ENCODE measurements around the gene C6orf120.

C6orf120 gene

GRCh38 chr6:169701954-169702839 lies at the start of gene C6orf120, which contains the start of gene WDR27:
Gene C6orf120, plus strand, starts transcription at chr6:169702126. Its CDS starts 334 bp downstream, at chr6:169702460.
Gene WDR27, minus strand, starts transcription at chr6:169702029. Its CDS starts 13,024 bp downstream, at chr6:169689005.
- DNase-seq (ENCODE audit: low spot score): peak; percentile 97

DNA sequence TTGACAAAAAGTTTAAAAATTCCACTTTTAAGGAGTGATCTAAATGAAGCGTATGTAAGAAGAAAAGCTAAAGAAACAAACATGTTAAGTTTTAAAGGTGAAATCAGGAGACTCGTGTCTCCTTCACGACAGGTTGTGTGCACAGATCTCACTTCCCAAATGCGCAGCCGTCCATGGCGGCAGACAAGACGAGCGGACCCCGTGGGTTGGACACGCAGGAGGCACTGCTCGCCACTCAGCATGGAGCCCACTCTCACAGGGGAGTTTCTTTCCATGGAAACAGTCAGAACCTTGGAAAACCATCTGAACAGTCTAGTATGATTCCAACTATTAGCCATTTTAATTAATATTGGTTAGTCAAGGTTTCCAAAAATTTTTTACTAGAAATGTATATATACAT lies 49.0 kb upstream of the C6orf120 start:
- no peak for DNase-seq (ENCODE audit: low spot score)

DNA sequence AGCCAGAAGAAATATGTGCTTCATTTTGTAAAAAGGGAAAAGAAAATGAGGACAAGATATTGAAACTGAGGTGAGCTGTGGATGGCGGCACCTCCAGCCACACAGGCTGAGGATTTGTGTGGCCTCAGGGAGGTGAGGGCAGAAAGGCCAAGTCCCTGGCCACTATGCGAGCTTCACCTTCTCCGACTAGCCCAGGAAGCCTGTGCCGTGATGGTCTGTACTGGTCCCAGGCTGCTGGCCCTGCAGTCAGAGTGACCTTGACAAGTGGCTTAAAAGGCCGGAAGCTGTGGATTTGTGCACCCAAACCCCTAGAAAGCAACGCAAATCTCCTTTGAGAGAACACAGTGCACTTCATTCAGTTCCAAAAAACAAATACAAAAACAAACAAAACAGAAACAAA lies 48.2 kb upstream of the C6orf120 start:
- no peak for DNase-seq (ENCODE audit: low spot score)

DNA sequence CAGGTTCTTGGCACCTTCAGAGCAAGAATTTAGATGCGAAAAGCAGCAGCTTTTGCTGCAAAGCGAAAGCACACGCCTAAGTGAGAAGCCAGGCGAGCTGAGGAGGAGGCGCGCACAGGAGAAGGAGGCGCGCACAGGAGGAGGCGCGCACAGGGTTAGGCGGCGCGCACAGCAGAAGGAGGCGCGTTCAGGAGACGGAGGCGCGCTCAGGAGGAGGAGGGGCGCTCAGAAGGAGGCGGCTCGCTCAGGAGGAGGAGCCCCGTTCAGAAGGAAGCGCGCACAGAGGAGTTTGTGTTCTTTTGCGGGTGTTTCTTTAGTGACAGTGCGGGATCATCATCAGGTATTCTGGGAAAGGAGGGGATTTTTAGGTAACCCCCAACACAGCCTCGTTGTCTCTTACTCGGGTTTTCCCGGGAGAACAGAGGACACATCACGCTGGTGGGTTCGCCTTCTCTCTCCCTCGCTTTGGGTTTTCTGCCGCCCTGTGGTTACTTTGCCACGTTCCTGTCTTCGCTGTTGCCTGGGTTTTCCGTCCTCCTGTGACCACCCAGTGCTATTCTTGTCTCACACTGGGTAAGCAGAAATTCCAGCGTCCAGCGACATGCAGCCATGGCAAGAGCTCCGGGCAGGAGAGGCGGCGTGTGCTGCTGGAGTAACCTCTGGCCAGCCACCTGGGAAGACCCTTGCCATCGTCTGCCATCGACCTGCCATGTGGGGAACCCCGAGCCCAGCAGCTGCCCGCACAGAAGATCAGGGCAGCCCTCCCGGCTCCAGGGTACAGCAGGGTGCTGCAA lies 47.1 kb upstream of the C6orf120 start:
- peak; percentile 63 for DNase-seq (ENCODE audit: low spot score)

DNA sequence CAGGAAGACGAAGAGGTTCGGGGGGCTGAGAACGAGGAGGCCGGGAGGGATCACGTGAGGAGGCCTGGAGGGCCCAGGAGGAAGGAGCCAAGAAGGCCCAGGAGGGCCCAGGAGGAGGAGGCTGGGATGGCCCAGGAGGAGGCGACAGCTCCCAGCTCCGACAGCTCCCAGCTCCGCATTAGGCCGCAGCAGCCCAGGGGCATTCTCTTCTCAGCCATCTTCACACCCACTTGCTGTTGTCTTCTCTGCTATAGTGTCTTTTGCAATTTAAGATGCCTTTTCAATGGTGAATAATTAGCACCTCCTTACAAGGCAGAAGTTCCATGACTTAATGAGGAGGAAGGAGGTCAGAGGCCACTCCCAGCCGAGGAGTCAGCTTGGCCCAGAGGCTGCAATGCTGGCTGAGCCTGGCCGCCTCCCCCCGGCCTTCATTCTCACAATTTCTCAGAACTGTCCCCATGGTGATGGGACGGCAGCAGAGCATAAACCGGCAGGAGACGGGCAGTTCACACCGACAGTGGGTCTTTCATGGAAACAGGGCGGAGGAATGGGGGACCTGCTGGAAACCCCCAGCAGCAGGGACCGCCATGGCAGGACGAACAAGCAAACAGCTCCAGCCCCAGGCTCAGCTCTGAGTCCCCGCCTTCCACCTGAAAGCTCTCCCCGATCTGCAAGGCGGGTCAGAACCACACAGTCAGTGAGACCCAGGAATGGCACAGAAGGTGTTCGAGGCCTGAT lies 45.2 kb upstream of the C6orf120 start:
- no peak for DNase-seq (ENCODE audit: low spot score)

- DNase-seq (ENCODE audit: low spot score): no peak
These were observed 44.7 kb upstream of the C6orf120 start for GRCh38 chr6:169657284-169657610.

- no peak for DNase-seq (ENCODE audit: low spot score)
These were observed 41.9 kb upstream of the C6orf120 start for GRCh38 chr6:169659820-169660610.

DNA sequence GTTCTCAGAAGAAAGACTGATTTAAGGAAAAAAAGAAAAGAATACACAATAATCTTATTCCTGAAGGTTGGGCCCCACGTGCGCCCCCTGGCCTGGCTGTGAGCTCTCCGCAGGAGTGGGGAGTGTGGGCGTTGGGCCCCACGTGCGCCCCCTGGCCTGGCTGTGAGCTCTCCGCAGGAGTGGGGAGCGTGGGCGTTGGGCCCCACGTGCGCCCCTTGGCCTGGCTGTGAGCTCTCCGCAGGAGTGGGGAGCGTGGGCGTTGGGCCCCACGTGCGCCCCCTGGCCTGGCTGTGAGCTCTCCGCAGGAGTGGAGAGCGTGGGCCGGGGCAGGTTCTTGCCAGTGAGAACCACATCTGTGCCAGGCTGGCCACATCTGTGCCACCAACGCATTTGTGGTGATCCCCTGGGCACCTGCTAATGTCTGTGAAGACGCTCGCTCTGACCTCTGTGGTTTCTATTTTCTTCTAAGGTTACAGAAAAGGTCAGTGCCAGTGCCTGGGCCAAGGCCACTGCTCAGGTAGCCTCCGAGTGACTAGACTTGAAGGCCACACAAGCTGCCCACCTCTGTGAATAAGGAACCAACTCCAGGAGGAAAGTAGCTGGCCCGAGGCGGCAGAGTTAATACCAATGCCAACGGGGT lies 41.1 kb upstream of the C6orf120 start:
- no peak for DNase-seq (ENCODE audit: low spot score)

GRCh38 chr6:169661391-169661756 lies 40.6 kb upstream of the C6orf120 start:
- no peak for DNase-seq (ENCODE audit: low spot score)

- no peak for DNase-seq (ENCODE audit: low spot score)
These were observed 38.5 kb upstream of the C6orf120 start for GRCh38 chr6:169663468-169663867.

DNA sequence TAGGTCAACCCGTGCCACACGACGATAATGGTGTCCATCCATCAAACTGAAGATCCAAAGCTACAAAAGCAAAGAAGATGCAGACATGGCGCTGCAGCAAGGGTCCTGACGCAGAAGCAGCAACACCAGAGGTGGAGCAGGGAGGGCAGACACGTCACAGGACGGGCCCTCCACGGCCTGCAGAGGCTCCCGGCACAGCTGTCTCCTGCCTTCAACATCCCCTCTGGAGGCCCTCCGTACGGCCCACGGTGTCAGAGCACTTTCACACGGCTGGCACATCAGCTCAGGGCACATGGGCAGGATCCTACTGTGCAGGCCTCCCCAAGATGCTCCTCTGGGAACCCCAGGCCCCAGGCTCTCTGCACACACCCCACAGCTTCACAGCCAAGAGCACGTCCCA lies 37.7 kb upstream of the C6orf120 start:
- no peak for DNase-seq (ENCODE audit: low spot score)

GRCh38 chr6:169665289-169665688 lies 36.6 kb upstream of the C6orf120 start:
- no peak for DNase-seq (ENCODE audit: low spot score)

- no peak for DNase-seq (ENCODE audit: low spot score)
These were observed 35.5 kb upstream of the C6orf120 start for GRCh38 chr6:169666441-169666840.

GRCh38 chr6:169667716-169668115 lies 34.2 kb upstream of the C6orf120 start:
- DNase-seq (ENCODE audit: low spot score): no peak

DNA sequence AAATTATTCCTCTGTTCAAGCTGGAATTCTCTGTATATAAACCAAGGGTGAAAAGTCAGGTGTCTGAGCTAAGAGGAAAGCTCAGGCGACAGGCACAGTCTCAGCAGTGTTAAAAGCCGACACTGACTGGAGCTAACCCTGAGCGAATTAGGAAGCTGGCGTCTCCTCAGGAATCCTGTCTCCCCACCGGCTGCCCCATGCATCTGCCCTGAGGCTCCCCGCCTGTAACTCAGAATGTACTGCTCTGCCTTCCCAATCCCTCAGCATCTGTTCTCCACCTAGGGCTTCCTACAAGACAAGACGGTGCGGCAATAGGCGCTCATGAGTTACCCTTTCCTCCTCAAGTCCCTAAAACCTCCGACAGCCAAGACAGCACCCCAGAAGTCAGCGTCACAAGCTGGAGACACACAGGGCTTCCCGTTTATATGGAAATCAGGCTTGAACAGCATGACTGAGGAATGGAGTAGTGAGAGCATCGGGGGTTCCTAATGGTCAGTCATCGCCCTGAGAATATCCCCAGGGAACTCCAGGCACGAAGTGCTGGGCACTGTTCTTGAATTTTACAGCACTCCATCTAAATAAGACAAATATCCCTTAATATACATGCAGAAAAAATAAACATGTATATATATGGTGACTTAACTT lies 33.6 kb upstream of the C6orf120 start:
- DNase-seq (ENCODE audit: low spot score): no peak

DNA sequence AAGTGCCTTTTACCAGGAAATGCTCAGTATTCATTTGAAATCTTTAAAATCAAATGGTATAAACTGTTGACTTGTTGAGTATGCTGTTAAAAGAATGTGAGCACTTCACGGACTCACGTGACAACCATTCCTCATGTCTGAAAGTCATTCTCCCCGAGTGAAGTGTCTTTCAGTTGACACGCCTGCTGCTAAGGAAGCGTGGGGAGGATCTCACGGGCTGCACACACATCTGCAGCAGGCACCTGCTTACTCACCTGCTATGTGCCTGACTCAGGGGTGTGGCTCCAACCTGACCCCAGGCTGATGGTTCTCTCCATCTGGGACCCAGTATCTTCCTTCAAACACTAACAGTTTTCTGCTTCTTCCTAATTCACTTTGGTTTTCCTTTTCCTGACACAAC lies 32.8 kb upstream of the C6orf120 start:
- no peak for DNase-seq (ENCODE audit: low spot score)

- no peak for DNase-seq (ENCODE audit: low spot score)
These were observed 32.0 kb upstream of the C6orf120 start for GRCh38 chr6:169669889-169670288.

DNA sequence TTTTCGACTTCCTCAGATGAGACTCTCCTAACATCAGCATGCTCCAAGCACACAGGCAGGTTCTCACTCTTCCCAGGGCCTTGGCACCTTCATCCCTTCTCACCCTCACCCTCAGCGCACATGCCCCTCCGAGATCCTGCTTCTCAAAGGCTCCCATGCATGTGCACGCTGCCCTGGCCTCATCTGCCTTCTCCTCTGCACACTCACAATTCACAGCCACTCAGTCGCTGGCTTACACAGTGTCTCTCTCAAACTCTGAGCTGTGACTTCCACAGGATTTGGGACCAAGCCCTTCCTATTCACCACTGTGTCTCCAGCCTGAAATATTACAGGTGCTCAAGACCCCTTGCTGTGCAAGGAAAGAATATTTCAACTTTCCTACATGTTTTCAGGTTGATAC lies 30.4 kb upstream of the C6orf120 start:
- no peak for DNase-seq (ENCODE audit: low spot score)

- DNase-seq (ENCODE audit: low spot score): no peak
These were observed 26.9 kb upstream of the C6orf120 start for GRCh38 chr6:169675011-169675410.

DNA sequence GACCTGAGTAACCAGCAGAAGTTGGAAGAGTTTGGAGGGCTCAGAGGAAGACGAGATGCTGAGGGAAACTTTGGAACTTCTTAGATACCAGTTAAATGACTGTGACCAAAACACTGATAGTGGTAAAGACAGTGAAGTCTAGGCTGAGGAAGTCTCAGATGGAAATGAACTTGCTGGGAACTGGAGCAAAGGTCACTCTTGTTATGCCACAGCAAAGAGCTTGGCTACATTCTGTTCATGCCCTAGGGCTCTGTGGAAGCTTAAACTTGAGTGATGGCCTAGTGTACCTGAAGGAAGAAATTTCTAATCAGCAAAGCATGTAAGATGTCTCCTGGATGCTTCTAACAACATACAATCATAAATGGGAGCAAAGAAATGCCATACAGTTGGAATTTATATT lies 24.8 kb upstream of the C6orf120 start:
- no peak for DNase-seq (ENCODE audit: low spot score)

DNA sequence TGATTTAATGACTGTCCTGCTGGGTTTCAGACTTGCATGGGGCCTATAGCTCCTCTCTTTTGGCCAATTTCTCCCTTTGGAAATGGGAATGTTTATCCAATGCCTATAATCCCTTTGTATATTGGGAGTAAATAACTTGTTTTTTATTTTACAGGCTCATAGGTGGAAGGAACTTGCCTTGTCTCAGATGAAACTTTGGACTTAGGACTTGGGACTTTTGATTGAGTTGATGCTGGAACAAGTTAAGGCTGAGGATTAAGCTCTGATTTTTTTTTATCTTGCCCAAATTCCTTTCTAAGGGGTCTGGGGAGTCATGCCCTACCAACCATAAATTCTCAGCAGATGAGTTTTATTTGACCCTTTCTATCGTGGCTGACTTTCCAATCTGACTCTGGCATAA lies 23.6 kb upstream of the C6orf120 start:
- no peak for DNase-seq (ENCODE audit: low spot score)

All from NAMALWA (cell line).